Epithelial cell of esophagus (primary cell): ENCODE data around the gene SLC16A1.
A peak's percentile ranks its signal among the peaks of the same experiment; 100 is the strongest.
"Not testable (repeated sequence)": the region's sequence is repeated elsewhere in the genome, so short reads cannot be mapped to it uniquely, and the experiment has no call there.

Experiments used
- DNase-seq: peaks from one replicate; pipeline ENCODE4 v3.0.0; 2010; ENCODE audit warnings: low read depth
- H3K4me3 ChIP-seq: 2 replicates; pipeline ENCODE4 v1.5.1; 2011; ENCODE audit warnings: mild to moderate bottlenecking, low read length, control low read depth
- TF ChIP-seq, protein P1 (sequence below): IDR thresholded peaks from 2 replicates; pipeline ENCODE4 v1.5.1; 2011; ENCODE audit warnings: low read depth, mild to moderate bottlenecking, low read length, control low read depth, inconsistent platforms; ENCODE audit not compliant: insufficient read depth; ENCODE audit errors: missing control alignments

The SLC16A1 gene, protein sequence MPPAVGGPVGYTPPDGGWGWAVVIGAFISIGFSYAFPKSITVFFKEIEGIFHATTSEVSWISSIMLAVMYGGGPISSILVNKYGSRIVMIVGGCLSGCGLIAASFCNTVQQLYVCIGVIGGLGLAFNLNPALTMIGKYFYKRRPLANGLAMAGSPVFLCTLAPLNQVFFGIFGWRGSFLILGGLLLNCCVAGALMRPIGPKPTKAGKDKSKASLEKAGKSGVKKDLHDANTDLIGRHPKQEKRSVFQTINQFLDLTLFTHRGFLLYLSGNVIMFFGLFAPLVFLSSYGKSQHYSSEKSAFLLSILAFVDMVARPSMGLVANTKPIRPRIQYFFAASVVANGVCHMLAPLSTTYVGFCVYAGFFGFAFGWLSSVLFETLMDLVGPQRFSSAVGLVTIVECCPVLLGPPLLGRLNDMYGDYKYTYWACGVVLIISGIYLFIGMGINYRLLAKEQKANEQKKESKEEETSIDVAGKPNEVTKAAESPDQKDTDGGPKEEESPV

DNA sequence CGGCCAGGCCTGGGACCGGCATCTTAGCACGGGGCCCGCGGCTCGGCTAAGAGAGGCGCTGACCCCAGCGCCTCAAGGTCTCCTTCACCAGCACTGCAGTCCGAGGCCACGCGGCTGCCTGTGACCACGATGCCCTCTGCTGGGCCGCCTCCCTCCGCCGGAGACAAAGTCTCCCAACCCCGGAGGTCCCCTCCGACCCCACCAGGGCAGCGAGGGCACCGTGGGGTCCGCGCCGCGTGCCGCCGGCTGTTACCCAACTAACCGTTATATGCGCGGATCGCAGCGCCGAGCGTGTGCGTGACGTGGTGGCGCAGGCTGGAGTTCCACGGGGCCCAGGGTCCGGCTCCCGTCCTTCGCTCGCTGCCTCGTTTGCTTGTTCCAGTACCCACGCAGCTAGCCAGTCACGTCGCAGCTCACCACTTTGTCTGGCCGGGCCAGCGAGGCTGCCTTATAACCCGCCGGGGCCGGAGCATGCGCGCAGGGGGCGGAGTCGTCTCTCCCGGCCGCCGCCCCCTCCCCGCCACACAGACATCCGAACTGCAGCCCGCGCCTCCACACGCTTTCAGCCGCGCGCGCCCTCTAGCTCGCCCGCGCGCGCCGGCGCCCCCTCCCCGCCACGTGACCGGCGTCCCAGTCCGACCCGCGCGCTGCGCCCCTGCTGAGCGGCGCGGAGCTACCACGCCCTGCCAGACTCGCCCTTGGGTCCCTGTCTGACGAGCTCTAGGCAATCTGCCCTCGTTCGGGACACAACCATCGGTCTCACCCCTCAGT lies at the start of gene SLC16A1:
TSS of gene SLC16A1 (minus strand) at position 424 of the 771 bp plus-strand sequence. CDS start 26,888 bp downstream, outside the sequence.
- TF ChIP-seq, protein P1, sequence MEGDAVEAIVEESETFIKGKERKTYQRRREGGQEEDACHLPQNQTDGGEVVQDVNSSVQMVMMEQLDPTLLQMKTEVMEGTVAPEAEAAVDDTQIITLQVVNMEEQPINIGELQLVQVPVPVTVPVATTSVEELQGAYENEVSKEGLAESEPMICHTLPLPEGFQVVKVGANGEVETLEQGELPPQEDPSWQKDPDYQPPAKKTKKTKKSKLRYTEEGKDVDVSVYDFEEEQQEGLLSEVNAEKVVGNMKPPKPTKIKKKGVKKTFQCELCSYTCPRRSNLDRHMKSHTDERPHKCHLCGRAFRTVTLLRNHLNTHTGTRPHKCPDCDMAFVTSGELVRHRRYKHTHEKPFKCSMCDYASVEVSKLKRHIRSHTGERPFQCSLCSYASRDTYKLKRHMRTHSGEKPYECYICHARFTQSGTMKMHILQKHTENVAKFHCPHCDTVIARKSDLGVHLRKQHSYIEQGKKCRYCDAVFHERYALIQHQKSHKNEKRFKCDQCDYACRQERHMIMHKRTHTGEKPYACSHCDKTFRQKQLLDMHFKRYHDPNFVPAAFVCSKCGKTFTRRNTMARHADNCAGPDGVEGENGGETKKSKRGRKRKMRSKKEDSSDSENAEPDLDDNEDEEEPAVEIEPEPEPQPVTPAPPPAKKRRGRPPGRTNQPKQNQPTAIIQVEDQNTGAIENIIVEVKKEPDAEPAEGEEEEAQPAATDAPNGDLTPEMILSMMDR, result no peak
- peak within 1 kb of the TSS; percentile 89 for H3K4me3 ChIP-seq
- DNase-seq, result peak; percentile 94

DNA sequence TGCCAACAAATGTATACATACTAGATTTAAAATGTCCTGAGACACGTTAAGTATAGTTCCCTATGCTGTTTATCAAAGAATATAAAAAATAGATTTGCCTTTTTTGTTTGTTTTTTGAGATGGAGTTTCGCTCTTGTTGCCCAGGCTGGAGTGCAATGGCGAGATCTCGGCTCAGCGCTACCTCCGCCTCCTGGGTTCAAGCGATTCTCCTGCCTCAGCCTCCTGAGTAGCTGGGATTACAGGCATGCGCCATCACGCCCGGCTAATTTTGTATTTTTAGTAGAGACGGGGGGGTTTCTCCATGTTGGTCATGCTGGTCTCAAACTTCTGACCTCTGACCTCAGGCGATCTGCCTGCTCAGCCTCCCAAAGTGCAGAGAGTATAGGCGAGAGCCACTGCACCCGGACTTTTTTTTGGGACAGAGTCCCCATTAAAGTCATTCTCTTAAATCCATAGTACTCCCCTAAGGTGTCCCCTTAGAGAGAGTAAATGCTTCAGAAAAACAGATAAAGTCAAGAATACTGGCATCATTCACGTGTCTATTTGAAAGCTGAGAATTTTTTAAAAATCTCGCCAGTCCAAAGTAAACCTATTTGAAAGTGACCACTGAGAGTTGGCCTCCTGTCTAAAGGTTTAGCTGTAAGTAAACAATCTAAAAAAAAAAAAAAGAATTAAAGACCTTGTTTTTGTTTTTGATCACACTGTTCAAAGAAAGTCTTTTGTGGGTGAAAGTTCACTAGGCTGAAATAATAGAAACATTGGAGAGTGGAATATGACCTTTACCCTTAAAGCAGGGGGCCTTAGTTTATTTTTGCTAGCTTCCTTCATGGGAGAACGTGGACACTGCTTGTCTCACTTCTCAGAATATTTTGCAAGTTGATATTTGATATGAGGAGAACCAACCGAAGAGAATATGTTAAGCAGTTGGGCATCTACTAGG lies 48.0 kb upstream of the SLC16A1 start:
- no peak for DNase-seq
- TF ChIP-seq, protein P1, result no peak
- no peak overlapping the region for H3K4me3 ChIP-seq

DNA sequence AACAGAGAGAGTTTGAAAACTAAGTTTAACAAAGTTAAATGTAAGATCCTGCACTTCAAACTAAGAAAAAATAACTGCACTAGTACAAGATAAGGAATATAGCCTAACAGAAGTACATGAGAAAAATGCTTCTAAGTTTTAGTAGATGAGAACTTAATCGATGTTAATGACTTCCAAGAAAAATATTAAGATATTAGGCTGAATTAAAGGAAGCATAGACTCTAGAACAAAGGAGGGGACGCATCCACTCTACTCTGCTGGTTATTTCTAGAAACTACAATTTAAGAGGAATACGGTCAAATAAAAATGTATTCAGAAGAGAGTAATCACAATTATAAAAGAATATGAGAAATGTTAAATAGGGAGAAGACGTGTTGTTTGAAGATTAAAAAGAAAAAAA lies 46.3 kb upstream of the SLC16A1 start:
- TF ChIP-seq, protein P1, result no peak
- no peak for DNase-seq
- H3K4me3 ChIP-seq, result no peak overlapping the region

DNA sequence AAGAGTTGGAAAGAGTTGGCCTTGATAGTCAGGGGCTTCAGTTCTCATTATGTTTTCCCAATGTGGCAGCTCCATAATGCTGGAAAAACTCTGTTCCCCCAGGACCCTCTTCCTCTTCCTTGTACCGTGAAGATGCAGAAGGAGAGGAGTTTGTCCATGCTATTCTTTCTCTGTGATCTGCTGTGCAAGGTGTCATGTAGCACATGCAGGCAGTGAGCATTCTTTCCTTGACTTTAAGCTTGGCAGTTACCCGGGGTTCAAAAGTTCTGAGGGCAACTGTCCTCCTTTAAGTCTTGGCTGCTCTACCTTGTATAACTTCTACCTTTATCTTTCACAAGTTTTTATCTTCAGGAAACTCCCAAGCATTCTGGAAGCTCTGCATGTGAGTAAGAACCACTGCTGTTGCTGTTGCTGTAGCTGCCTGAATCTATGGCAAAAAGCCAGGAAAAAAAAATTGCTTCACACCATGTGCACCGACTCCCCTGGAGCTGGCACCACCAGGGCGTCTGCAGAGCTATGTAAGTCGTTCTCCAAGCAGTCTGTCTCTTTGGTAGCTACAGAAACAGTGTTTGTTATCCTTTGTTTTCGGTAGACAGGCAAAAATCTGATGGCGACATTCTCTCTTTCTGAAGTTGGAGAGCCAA lies 42.7 kb upstream of the SLC16A1 start:
- peak; percentile 88 for DNase-seq
- TF ChIP-seq, protein P1, result no peak
- H3K4me3 ChIP-seq, result no peak overlapping the region

DNA sequence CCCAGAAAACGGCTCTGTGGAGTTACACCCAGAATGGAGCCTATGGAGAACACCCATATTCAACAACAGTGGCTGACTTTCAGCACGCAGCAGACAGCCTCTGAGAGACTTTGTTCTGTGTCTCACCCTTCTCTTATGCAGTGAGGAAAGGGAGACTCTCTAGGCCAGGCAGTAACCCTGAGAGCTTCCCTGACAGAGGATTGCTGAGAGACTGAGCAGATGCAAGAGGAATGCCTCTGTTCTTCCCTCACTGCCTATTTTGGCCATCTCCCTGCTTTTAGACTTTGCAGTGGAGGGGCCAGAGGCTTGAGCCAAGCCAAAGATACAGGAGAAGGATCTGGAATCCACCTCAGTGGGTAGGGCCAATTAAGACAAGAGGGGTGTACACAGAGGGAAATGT lies 41.8 kb upstream of the SLC16A1 start:
- DNase-seq, result no peak
- TF ChIP-seq, protein P1, result no peak
- no peak overlapping the region for H3K4me3 ChIP-seq

DNA sequence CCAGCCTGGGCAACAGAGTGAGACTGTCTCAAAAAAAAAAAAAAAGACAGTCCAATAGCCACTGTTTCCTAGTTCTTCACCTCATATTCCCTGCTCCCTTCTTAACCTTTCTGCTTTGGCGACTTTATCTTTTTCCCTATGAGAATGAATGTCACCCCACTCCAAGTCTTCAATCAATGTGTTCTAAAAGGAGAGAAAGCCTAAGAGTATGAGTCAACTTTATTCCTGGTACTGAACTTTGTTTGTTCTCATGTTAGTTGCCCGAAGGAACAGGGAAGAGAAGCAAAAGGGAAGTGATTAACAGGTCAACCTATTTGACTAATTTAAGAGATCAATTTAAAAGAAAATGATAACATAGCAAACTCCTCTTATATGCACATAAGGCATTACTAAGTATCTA lies 39.9 kb upstream of the SLC16A1 start:
- H3K4me3 ChIP-seq, result no peak overlapping the region
- TF ChIP-seq, protein P1, result no peak
- peak; percentile 76 for DNase-seq

DNA sequence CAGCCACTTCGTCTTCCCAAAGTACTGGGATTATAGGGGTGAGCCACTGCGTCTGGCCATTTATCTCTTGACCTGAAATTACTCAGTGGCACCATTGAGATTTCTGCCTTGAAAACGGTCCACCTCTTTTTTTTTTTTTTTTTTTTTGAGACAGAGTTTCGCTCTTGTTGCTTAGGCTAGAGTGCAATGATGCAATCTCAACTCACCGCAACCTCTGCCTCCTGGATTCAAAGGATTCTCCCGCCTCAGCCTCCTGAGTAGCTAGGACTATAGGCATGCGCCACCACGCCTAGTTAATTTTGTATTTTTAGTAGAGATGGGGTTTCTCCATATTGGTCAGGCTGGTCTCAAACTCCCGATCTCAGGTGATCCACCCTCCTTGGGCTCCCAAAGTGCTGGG lies 39.0 kb upstream of the SLC16A1 start:
- not testable (repeated sequence) for H3K4me3 ChIP-seq, DNase-seq
